Measurements from ENCODE around the gene RTN4R. TPM values are rescaled to one million over a fixed set of nuclear protein-coding genes. Genes with fewer than 3 reads are reported as not detected.

RTN4R gene
- total and polyA plus RNA-seq, 7 donors = 0.36 to 4.3 (median 0.83) TPM; not detected in 2

- Histone ChIP-seq H3K9me3 (no peaks in the 10 kb centered on the region), H3K27me3 (peaks cover 3 to 13% (median 4%) of the 10 kb centered on the region in 3 donors), H3K36me3 (no peaks in the 10 kb centered on the region), H3K27ac (no peak overlapping the region), H3K4me1 (peaks cover 0 to 19% (median 16%) of the 10 kb centered on the region in 4 donors), H3K4me3 (no peak overlapping the region)
- no peak for DNase-seq
- no peak for TF ChIP-seq POLR2AphosphoS5 (IDR thresholded peaks at IDR 0.05)
- no peak for TF ChIP-seq EP300 (IDR thresholded peaks at IDR 0.05)
- TF ChIP-seq, protein P1, sequence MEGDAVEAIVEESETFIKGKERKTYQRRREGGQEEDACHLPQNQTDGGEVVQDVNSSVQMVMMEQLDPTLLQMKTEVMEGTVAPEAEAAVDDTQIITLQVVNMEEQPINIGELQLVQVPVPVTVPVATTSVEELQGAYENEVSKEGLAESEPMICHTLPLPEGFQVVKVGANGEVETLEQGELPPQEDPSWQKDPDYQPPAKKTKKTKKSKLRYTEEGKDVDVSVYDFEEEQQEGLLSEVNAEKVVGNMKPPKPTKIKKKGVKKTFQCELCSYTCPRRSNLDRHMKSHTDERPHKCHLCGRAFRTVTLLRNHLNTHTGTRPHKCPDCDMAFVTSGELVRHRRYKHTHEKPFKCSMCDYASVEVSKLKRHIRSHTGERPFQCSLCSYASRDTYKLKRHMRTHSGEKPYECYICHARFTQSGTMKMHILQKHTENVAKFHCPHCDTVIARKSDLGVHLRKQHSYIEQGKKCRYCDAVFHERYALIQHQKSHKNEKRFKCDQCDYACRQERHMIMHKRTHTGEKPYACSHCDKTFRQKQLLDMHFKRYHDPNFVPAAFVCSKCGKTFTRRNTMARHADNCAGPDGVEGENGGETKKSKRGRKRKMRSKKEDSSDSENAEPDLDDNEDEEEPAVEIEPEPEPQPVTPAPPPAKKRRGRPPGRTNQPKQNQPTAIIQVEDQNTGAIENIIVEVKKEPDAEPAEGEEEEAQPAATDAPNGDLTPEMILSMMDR (IDR thresholded peaks at IDR 0.05) = no peak
- no peak for TF ChIP-seq POLR2A (IDR thresholded peaks at IDR 0.05)
- intact Hi-C loops (cut with DNase I) = no loop called here
- WGBS, 2 donors = 37 to 60% methylated on average over 9 of the region's 9 CpGs
Measured at GRCh38 chr22:20297414-20298109, 29.4 kb upstream of the RTN4R start.

GRCh38 chr22:20296598-20296997 is 28.5 kb upstream of the RTN4R start:
- no peak for DNase-seq
- no peak overlapping the region for H3K27ac ChIP-seq

DNA sequence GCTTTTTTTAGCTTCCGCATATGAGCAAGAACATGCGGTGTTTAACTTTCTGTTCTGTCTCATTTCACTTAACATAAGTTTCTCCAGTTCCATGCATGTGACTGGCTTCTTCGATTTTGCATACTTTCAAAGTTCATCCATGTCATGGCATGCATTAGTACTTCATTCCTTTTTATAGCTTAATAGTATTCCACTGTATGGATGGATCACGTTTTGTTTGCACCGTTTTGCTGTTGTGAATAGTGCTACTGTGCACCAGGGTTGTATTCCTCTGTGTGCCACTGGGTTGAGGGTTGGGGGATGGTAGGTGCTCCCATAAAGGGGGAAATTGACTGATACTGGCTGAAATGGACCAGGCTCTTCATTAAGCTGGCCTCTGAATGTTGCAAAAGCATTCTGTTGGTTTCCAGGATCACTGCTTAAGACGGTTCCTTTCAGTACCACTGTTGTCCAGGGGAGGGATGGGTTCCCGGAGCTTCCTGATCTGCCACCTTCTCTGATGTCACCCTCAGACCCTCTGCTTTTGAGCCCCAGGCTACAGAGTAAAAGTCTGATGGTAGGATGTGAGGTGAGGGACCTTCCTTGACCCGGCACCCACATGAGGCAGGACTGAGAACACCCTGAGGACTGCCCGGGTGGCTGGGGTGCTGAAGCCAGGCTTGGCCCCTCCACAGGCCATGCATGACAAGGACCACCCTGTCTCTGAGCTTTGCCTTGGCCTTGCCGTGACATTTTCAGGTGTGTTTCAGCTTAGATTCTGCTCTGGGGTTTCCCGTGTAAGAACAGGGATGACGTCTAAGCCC is 27.3 kb upstream of the RTN4R start:
- intact Hi-C loops (cut with DNase I) = no loop called here
- no peak for DNase-seq
- Histone ChIP-seq H3K4me1 (peaks cover 0 to 19% (median 16%) of the 10 kb centered on the region in 4 donors), H3K9me3 (no peaks in the 10 kb centered on the region), H3K4me3 (no peak overlapping the region), H3K27ac (no peak overlapping the region), H3K27me3 (no peaks in the 10 kb centered on the region), H3K36me3 (no peaks in the 10 kb centered on the region)
- WGBS, 2 donors = 77 to 86% methylated on average over 12 of the region's 12 CpGs
- TF ChIP-seq POLR2A (IDR thresholded peaks at IDR 0.05) = no peak
- TF ChIP-seq POLR2AphosphoS5 (IDR thresholded peaks at IDR 0.05) = no peak
- TF ChIP-seq, protein P1 (IDR thresholded peaks at IDR 0.05) = no peak
- no peak for TF ChIP-seq EP300 (IDR thresholded peaks at IDR 0.05)

More at GRCh38 chr22:20296598-20296997, 28.5 kb upstream of the RTN4R start:
- 86 to 88% methylated on average over 9 of the region's 9 CpGs for WGBS, 2 donors
- peaks cover 0 to 19% (median 16%) of the 10 kb centered on the region in 4 donors for H3K4me1 ChIP-seq
- no peaks in the 10 kb centered on the region for H3K36me3 ChIP-seq
- no peak for TF ChIP-seq EP300 (IDR thresholded peaks at IDR 0.05)
- TF ChIP-seq POLR2AphosphoS5 (IDR thresholded peaks at IDR 0.05) = no peak
- TF ChIP-seq, protein P1 (IDR thresholded peaks at IDR 0.05) = no peak
- no peak for TF ChIP-seq POLR2A (IDR thresholded peaks at IDR 0.05)
- no peaks in the 10 kb centered on the region for H3K9me3 ChIP-seq
- intact Hi-C loops (cut with DNase I) = no loop called here
- no peak overlapping the region for H3K4me3 ChIP-seq
- H3K27me3 ChIP-seq = peaks cover 0 to 4% (median 3%) of the 10 kb centered on the region in 3 donors

- no peaks in the 10 kb centered on the region for H3K4me1 ChIP-seq
- no peak for DNase-seq
- TF ChIP-seq, protein P1 (IDR thresholded peaks at IDR 0.05) = no peak
- TF ChIP-seq POLR2AphosphoS5 (IDR thresholded peaks at IDR 0.05) (no peak), EP300 (IDR thresholded peaks at IDR 0.05) (no peak), POLR2A (IDR thresholded peaks at IDR 0.05) (no peak)
- H3K9me3 ChIP-seq = no peaks in the 10 kb centered on the region
- H3K4me3 ChIP-seq = no peak overlapping the region
- no peak overlapping the region for H3K27ac ChIP-seq
- no peaks in the 10 kb centered on the region for H3K36me3 ChIP-seq
- whole genome bisulfite sequencing, 2 donors = 70 to 81% methylated on average over 13 of the region's 13 CpGs
- no peaks in the 10 kb centered on the region for H3K27me3 ChIP-seq
- intact Hi-C loops (cut with DNase I) = no loop called here
Measured at GRCh38 chr22:20292673-20293232, 24.6 kb upstream of the RTN4R start.
